GM19025 (cell line): ENCODE results near the gene SRGN.

Experiments used
- ATAC-seq: cut with Tn5 transposase; IDR thresholded peaks from one replicate; pipeline ENCODE4 v1.9.1; 2021; ENCODE audit warnings: mild to moderate bottlenecking, low read depth, moderate library complexity; ENCODE audit not compliant: unreplicated experiment

SRGN gene

GRCh38 chr10:69088801-69089501 lies 1.0 kb downstream of the SRGN start:
- no peak for ATAC-seq

DNA sequence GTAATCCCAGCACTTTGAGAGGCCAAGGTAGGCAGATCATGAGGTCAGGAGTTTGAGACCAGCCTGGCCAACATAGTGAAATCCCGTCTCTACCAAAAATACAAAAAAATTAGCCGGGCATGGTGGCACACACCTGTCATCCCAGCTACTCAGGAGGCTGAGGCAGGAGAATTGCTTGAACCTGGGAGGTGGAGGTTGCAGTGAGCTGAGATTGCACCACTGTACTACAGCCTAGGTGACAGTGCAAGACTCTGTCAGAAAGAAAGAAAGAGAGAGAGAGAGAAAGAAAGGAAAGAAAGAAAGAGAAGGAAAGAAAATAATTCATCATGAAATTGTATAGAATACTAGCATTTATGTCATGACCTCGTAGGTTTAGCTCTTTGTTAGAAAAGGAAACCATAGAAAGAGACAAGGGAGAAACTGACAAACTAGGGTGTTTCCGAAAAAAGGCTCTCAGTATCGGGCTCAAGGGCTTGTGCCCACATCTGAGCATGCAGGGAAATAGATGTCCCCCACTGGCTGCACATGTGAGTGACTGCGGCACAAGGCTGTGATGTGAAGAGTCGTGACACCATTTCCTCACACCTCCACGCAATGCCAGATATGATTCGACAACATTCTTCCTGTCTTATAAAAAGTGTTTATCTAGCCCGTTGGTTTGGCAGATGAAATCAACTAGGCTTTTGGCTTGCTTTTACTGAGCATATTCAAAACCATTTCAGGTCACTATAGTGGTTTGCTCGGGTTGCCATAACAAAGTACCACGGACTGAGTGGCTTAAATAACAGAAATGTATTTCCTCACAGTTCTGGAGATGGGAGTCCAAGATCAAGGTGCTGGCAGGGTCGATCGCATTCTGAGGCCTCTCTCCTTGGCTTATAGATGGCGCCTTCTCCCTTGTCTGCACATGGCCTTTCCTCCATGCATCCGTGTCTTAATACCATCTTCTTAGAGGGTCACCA lies 2.0 kb downstream of the SRGN start:
- no peak for ATAC-seq

DNA sequence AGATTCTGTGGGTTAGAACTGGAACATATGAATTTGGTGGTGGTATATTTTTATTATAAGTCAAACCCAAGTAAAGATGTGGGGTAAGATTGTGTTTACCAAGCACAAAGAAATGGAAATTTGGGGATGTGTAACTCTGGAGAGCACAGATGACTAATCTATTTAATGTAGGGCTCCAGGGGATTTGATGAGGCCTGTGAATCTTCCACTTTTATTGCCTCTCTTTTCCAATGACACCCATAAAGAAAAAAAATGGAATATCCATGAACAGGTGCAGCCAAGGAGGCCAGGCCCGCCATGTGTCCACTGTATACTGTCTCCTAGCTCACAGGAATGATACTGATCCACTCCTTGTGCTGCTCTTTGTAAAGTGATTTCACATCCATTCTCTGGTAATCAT lies 2.8 kb downstream of the SRGN start:
- no peak for ATAC-seq

DNA sequence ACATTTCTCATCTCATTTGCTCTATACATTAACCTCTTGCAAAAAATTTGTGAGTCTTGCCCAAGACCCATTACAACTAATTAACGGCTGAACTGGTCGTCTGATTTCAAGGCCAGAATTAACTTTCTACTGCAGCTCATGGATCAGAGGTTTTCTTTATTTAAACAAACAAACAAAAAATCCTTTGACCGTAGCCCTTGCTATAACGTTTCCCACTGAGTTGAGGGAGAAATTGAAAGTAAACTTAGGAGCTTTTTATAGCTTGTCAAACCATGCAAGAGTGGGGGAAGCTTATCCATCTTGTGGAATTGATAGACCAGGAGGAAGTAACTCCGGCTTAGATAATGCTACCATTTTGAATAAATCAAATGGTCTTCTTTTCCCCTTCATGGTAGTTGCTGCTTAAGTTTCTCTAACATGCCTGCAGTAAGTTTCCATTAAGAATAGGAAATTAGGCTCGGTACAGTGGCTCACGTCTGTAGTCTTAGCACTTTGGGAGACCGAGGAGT lies 3.3 kb downstream of the SRGN start:
- ATAC-seq, result no peak

DNA sequence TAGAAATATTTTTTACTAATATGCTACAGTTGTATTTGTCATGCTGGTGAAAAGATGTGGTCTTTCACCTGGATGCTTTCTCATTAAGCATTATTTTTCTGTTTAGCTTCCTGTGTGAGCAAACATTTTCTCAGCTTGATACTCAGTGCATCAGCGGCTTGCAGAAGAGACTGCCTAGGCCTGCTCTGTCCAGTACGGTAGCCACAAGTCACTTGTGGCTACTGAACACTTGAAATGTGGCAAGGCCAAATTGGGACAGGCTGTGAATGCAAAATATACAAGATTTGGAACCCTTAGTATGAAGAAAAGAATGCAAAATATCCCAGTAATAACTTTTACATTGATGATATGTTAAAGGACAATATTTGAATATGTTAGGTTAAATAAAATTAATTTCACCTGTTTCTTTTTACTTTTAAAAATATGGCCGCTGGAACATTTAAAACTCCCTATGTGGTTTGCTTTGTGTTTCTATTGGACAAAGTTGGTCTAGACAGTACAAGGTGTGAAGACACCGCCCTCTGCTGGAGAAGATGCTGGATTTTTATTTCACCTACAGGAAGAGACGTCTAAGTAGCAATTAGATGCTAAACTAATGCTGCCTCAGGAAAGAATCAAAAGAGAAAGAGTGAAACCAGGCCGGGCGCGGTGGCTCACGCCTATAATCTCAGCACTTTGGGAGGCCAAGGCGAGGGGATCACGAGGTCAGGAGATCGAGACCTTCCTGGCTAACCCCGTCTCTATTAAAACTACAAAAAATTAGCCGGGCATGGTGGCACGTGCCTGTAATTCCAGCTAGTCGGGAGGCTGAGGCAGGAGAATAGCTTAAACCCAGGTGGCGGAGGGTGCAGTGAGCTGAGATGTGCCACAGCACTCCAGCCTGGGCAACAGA lies 5.3 kb downstream of the SRGN start:
- no peak for ATAC-seq

- ATAC-seq, result no peak
Measured at GRCh38 chr10:69093933-69094332, 6.0 kb downstream of the SRGN start.

- ATAC-seq, result no peak
Measured at GRCh38 chr10:69096045-69096444, 8.1 kb downstream of the SRGN start.

GRCh38 chr10:69097729-69098128 lies 9.8 kb downstream of the SRGN start:
- no peak for ATAC-seq

DNA sequence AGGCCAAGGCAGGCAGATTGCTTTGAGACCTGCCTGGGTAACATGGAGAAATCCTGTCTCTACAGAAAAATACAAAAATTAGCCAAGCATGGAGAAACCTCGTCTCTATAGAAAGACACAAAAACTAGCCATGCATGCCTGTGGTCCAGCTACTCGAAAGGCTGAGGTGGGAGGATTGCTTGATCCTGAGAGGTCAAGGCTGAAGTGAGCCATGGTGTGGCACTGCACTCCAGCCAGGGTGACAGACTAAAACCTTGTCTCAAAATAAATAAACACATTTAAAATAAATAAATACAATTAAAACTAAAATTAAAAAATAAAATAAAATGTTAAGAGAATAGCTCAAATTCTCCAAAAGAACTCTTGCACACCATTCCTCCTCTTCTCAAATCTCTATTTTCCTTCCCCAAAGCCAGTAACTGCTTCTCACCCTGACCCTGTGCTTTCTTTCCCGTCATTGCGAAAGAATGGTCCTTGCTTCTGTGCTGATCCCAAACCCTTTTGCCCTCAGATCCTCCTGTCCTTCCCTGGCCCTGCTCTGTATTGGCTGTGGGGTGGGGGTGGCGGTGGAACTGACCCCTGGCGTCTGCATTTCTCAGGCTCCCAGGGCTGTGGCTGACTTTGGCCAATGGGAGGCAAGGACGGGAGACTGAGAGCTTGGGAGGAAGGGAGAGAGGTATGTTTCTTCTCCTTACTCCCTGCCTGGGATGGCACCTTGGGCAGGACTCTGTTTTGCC lies 12.4 kb downstream of the SRGN start:
- no peak for ATAC-seq

DNA sequence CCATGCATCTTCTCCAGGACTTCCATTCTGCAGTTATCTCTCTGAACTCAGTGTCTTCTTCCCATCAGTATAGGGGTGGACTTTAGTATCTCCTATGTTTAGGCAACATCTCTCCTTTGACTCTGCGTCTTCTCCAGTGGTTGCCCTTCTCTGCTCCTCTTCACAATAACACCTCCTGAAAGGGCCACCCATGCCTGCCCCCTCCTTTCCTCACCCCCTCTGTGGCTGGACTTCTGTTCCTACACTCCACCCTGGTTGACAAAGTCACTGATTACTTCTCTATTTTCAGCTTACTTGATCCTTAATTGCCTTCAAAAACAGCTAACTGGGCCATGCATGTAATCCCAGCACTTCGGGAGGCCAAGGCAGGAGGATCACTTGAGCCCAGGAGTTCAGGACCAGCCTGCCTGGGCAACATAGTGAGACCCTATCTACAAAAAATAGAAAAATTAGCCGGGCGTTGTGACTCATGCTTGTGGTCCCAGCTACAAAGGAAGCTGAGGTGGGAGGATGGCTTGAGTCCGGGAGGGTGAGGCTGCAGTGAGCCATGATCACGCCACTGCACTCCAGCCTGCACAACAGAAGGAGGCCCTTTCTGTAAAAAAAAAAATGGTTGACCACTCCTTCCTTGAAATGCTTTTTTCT lies 13.7 kb downstream of the SRGN start:
- no peak for ATAC-seq

GRCh38 chr10:69102440-69102839 lies 14.5 kb downstream of the SRGN start:
- ATAC-seq, result no peak

DNA sequence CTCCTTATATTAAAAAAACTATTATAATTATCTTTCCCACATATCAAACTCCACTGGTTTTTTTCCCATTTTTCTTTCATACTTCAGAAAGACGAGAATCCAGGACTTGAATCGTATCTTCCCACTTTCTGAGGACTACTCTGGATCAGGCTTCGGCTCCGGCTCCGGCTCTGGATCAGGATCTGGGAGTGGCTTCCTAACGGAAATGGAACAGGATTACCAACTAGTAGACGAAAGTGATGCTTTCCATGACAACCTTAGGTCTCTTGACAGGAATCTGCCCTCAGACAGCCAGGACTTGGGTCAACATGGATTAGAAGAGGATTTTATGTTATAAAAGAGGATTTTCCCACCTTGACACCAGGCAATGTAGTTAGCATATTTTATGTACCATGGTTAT lies 15.9 kb downstream of the SRGN start:
- ATAC-seq, result no peak

DNA sequence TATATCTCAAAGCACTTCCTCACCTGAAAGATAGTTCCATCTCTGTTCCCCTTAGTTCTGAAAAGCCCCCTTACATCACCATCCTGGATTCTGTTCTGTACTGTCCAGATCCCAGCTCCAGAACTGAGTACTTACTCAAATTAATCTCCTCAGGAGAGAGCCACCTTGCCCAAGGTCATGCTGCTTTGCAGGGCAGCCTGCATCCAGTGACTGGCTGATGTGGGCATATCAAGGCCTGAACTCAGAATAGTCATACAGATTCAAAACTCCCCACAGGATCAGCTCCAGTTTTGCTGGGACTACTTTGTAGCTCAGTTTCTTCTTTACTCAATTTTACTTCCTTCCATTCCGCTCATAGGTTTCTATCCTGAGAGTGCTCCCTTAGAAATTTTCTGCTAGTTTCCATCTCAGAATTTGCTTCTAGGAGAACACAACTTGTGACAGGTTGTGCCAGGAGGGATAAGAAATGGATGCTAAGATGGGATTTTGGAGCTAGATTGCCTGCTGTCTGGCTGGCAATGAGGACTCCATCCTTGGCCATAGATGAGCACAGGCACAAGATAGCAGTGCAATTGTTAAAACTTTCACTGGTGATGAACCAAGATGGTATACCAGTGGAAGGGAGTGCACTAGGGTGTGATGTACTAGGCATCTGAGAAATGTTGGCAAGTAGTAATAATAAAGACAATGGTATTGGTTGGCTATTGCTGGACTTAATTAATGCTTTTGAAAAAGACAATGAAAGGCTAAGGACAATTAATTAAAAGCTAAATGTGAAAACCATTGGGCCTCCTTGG lies 17.3 kb downstream of the SRGN start:
- ATAC-seq, result no peak

GRCh38 chr10:69107176-69107490 lies 19.2 kb downstream of the SRGN start:
- no peak for ATAC-seq

DNA sequence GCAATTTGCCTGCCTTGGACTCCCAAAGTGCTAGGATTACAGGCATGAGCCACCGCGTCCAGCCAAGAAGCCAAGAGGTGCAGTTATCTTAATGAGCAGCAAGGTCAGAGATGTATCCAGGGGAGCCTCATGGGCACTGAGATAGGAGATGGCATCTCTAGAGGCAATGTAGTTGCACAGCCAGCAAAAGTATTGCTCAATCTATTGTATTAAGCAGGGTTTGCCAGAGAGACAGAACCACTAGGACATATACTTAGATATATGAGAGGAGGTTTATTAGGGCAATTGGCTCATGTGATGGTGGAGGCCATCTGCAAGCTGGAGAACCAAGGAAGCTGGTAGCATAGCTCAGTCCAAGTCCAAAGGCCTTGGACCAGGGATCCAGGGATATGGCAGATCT lies 19.8 kb downstream of the SRGN start:
- no peak for ATAC-seq

DNA sequence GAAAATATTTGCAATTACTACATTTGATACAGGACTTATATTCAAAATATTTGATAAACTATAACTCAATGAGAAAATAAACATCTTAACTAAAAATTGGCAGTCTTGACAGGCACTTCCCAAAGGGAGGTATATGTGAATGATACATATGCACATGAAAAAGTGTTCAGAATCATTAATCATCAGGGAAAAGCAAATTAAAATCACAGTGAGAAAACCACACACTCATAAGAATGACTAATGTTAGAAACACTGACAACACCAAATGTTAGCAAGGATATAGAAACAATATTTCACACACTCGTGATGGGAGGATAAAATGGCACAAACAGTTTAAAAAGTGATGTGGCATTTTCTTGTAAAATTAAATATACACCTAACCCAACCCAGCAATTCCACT lies 32.0 kb downstream of the SRGN start:
- no peak for ATAC-seq

DNA sequence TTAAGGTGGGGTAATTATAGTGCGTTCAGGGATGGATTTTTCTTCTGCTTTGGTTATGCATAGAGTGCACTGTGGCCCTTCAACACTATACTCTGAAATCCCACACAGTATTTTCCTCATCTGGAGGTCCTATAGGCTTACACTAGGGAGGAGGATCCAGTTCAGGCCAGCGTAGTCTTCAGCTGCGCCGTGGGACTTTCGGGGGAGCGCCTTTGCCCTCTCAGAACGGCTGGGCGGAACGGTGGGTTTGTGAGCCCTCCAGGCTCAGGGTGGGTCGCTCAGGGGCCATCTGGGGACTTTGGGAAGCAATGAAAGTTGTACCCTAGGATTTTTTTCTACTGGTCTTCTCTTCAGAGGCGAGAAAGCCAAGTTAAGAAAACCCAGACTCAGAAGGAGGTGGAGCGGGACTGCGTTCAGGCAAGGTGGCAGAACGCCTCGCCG lies 35.4 kb downstream of the SRGN start:
- peak; percentile 24 for ATAC-seq

- ATAC-seq, result peak; percentile 83
Measured at GRCh38 chr10:69123747-69124562, 36.1 kb downstream of the SRGN start, which contains the start of gene VPS26A. Gene VPS26A, plus strand, starts transcription at chr10:69124178. Its CDS starts 100 bp downstream, at chr10:69124278.
